Uterus (tissue), 2 donors: ENCODE measurements around the gene CEP57.

Experiments
- POLR2A ChIP-seq, 2 donors: fragments of 450-650 bp; IDR thresholded peaks; one replicate each; pipeline ENCODE4 v1.6.1; 2016; ENCODE audit warnings: antibody characterized with exemption in 2 of 2, mild to moderate bottlenecking in 1 of 2, moderate library complexity in 1 of 2
- TF ChIP-seq, protein P1 (sequence below), 4 experiments: fragments of 200-600 bp in 2 of 4; fragments of 450-650 bp in 2 of 4; sonication (generic) in 2 of 4; IDR thresholded peaks; one replicate each; pipeline ENCODE4 v1.5.1; 2016 to 2019; ENCODE audit warnings: antibody characterized with exemption in 4 of 4, mild to moderate bottlenecking in 2 of 4, moderate library complexity in 1 of 4

DNA sequence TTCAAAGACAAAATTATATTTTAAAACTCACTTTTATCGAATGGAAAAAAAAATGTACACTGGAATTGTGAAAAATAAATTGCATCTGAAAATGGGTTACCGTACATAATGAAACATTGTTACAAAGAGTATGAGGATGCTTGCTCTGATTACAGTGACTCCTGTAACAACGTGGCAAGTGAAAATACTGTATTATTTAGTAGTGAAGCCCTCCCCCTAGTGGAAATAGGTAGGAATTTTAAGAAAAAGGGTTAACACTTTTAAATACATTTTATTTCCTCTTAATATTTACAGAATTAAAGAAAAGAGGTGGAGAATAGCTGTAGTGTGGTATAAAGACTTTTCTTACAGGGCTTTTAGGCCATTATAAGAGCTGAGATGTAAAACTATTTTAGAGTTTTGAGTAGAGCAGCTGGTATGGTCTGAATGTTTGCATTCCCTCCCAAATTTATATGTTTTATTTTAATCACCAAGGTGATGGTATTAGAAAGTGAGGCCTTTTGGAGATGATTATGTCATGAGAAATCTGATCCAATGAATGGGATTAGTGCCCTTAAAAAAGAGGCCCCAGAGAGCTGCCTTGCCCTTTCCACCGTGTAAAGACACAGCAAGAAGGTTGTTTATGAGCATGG, 25.9 kb upstream of the CEP57 start:
- TF ChIP-seq, protein P1, sequence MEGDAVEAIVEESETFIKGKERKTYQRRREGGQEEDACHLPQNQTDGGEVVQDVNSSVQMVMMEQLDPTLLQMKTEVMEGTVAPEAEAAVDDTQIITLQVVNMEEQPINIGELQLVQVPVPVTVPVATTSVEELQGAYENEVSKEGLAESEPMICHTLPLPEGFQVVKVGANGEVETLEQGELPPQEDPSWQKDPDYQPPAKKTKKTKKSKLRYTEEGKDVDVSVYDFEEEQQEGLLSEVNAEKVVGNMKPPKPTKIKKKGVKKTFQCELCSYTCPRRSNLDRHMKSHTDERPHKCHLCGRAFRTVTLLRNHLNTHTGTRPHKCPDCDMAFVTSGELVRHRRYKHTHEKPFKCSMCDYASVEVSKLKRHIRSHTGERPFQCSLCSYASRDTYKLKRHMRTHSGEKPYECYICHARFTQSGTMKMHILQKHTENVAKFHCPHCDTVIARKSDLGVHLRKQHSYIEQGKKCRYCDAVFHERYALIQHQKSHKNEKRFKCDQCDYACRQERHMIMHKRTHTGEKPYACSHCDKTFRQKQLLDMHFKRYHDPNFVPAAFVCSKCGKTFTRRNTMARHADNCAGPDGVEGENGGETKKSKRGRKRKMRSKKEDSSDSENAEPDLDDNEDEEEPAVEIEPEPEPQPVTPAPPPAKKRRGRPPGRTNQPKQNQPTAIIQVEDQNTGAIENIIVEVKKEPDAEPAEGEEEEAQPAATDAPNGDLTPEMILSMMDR (IDR thresholded peaks at IDR 0.05), result peak; percentile 66 to 84 (median 79)
- no peak for TF ChIP-seq POLR2A (IDR thresholded peaks at IDR 0.05)
